B cell (primary cell): Measurements from ENCODE around the gene KRTAP1-4. TPM values are rescaled to one million over a fixed set of nuclear protein-coding genes. Genes with fewer than 3 reads are reported as not detected.
"Not testable (repeated sequence)": the region's sequence is repeated elsewhere in the genome, so short reads cannot be mapped to it uniquely, and the experiment has no call there.

Experiments used
- ATAC-seq: fragments of 200-7000 bp; cut with Tn5 transposase; one replicate; pipeline ENCODE4 v1.10.0; 2021; ENCODE audit warnings: low read depth, mild to moderate bottlenecking, moderate number of reproducible peaks, moderate library complexity
- CTCF ChIA-PET: fragments of 350-600 bp; sonication (Branson Sonifier 250); formaldehyde crosslinking; loops from one replicate; lab custom pipeline; 2021; ENCODE audit warnings: antibody characterized with exemption, inconsistent platforms; lab: Charles Lee
- POLR2A ChIA-PET: fragments of 350-600 bp; sonication (Branson Sonifier 250); formaldehyde crosslinking; loops from one replicate; lab custom pipeline; 2021; ENCODE audit warnings: antibody characterized with exemption; lab: Charles Lee
- DNase-seq: peaks from one replicate; pipeline ENCODE4 v3.0.0; 2013
- H2AFZ ChIP-seq: 2 replicates; pipeline ENCODE4 v1.6.1; 2012; ENCODE audit warnings: mild to moderate bottlenecking, low read depth, low read length; ENCODE audit not compliant: insufficient read depth, poor library complexity, severe bottlenecking
- H3K27ac ChIP-seq, 2 donors: 1 replicate in 1 of 2; 2 replicates in 1 of 2; pipeline ENCODE4 v1.5.1; 2012 to 2013; ENCODE audit warnings: low read length in 2 of 2, mild to moderate bottlenecking in 2 of 2, moderate library complexity in 1 of 2
- H3K27me3 ChIP-seq, 4 experiments: fragments of 200-600 bp in 1 of 4; sonication (generic) in 1 of 4; replicated peaks in 1 of 4; 1 replicate in 2 of 4; 2 replicates in 2 of 4; pipeline versions ENCODE4 v1.6.1 to v1.7.0; 2013 to 2016; ENCODE audit warnings: low read length in 3 of 4, mild to moderate bottlenecking in 2 of 4, mixed read lengths in 1 of 4, moderate library complexity in 1 of 4; ENCODE audit not compliant: insufficient read depth in 4 of 4, control insufficient read depth in 3 of 4; ENCODE audit errors: control extremely low read depth in 1 of 4
- H3K36me3 ChIP-seq, 2 experiments: replicated peaks in 1 of 2; 1 replicate in 1 of 2; 2 replicates in 1 of 2; pipeline versions ENCODE4 v1.6.1 to v1.7.1; 2013; ENCODE audit warnings: low read length in 1 of 2; ENCODE audit not compliant: insufficient read depth in 2 of 2, control insufficient read depth in 1 of 2; ENCODE audit errors: control extremely low read depth in 1 of 2, extremely low read depth in 1 of 2
- H3K4me1 ChIP-seq, 2 donors: fragments of 200-600 bp in 1 of 2; sonication (generic) in 1 of 2; 1 replicate in 1 of 2; 2 replicates in 1 of 2; pipeline versions ENCODE4 v1.5.1 to v1.6.1; 2013 to 2017; ENCODE audit warnings: low read length in 2 of 2; ENCODE audit not compliant: control insufficient read depth in 2 of 2, insufficient read depth in 2 of 2
- H3K4me2 ChIP-seq: replicated peaks from 2 replicates; pipeline ENCODE3; 2012; ENCODE audit warnings: mild to moderate bottlenecking, low read depth, low read length; ENCODE audit not compliant: poor library complexity, severe bottlenecking
- H3K4me3 ChIP-seq, 5 experiments: fragments of 200-600 bp in 1 of 5; sonication (generic) in 1 of 5; 1 replicate in 3 of 5; 2 replicates in 2 of 5; pipeline versions ENCODE4 v1.5.1 to v1.7.0; 2011 to 2016; ENCODE audit warnings: low read length in 4 of 5, mild to moderate bottlenecking in 4 of 5, low read depth in 2 of 5, control low read depth in 1 of 5, moderate library complexity in 1 of 5; ENCODE audit not compliant: insufficient read depth in 1 of 5; ENCODE audit errors: control extremely low read depth in 1 of 5, extremely low read depth in 1 of 5
- H3K79me2 ChIP-seq: fragments of 200-600 bp; sonication (generic); one replicate; pipeline ENCODE4 v1.6.0; 2016; ENCODE audit warnings: low read length; ENCODE audit not compliant: control insufficient read depth, insufficient read depth
- H3K9ac ChIP-seq: fragments of 200-600 bp; sonication (generic); 2 replicates; pipeline ENCODE4 v1.6.1; 2017; ENCODE audit warnings: mild to moderate bottlenecking, low read length, moderate library complexity
- H3K9me3 ChIP-seq, 3 donors: one replicate each; pipeline versions ENCODE4 v1.6.1 to v1.7.1; 2013; ENCODE audit warnings: low read length in 2 of 3; ENCODE audit not compliant: control insufficient read depth in 2 of 3, insufficient read depth in 1 of 3; ENCODE audit errors: control extremely low read depth in 1 of 3
- H4K20me1 ChIP-seq: 2 replicates; pipeline ENCODE4 v1.6.0; 2012; ENCODE audit warnings: mild to moderate bottlenecking, low read length; ENCODE audit not compliant: insufficient read depth, control insufficient read depth, poor library complexity, severe bottlenecking
- H3K27ac Mint-ChIP-seq: one replicate; pipeline ENCODE4 v1.8.0; 2021; ENCODE audit warnings: mixed read lengths
- H3K27me3 Mint-ChIP-seq: one replicate; pipeline ENCODE4 v1.8.0; 2021; ENCODE audit warnings: mixed read lengths
- H3K4me1 Mint-ChIP-seq: one replicate; pipeline ENCODE4 v1.8.0; 2021; ENCODE audit warnings: mixed read lengths
- H3K4me3 Mint-ChIP-seq: one replicate; pipeline ENCODE4 v1.8.0; 2021; ENCODE audit warnings: mixed read lengths
- H3K9me3 Mint-ChIP-seq: one replicate; pipeline ENCODE4 v1.8.0; 2022; ENCODE audit warnings: mixed read lengths; ENCODE audit not compliant: insufficient read depth
- CTCF ChIP-seq: fragments of 200-600 bp; IDR thresholded peaks from one replicate; pipeline ENCODE4 v1.8.0; 2022; ENCODE audit warnings: antibody characterized with exemption, mild to moderate bottlenecking
- EZH2 ChIP-seq: IDR thresholded peaks from 2 replicates; pipeline ENCODE4 v1.6.1; 2012; ENCODE audit warnings: borderline replicate concordance, low read depth, mild to moderate bottlenecking, moderate library complexity, low read length; ENCODE audit not compliant: insufficient read depth, poor library complexity, severe bottlenecking
- WGBS: methylation state at CpG from one replicate; pipeline ENCODE4 v1.1.5; 2013; ENCODE audit warnings: missing lambda C conversion rate; ENCODE audit not compliant: insufficient coverage; 5-methylcytosine and 5-hydroxymethylcytosine counted together
- intact Hi-C: fragments of 100-400 bp; cut with micrococcal nuclease; formaldehyde crosslinking; loops from one replicate; pipeline ENCODE4 v1.10.0; 2022
- polyA plus RNA-seq: library from polyadenylated mRNA; depleted of rRNA; stranded (reverse); fragments of >200 nt; gene quantifications from 2 replicates; pipeline ENCODE4 v1.2.3, GENCODE V29; 2012
- total RNA-seq, 2 donors: library from RNA; stranded (reverse); fragments of 120-200 nt in 1 of 2; gene quantifications; 1 replicate in 1 of 2; 2 replicates in 1 of 2; pipeline versions ENCODE4 v1.2.3 to v1.2.4, GENCODE V29; 2013 to 2022

The KRTAP1-4 gene
- total and polyA plus RNA-seq, 2 donors (not counting 1 experiment from before 2014, with no cell fraction given), result not detected

- DNase-seq (no peak), ATAC-seq (no peak)
- no CpG with 5 or more reads among the region's 1 CpG for WGBS
- H4K20me1 ChIP-seq, result no peaks in the 10 kb centered on the region
- TF ChIP-seq EZH2 (no peak), CTCF (no peak)
- H3K4me2 ChIP-seq, result no peak overlapping the region
- H3K27me3 ChIP-seq, result peaks cover 0 to 6% (median 0%) of the 10 kb centered on the region in 4 experiments
- no peak overlapping the region for H3K27ac ChIP-seq
- peaks cover 52% of the 10 kb centered on the region for H3K27me3 Mint-ChIP-seq
- H3K4me1 Mint-ChIP-seq, result peaks cover 2% of the 10 kb centered on the region
- no peak overlapping the region for H3K4me3 ChIP-seq
- CTCF ChIA-PET, result no interaction called here
- H3K36me3 ChIP-seq, result no peaks in the 10 kb centered on the region
- H3K9me3 Mint-ChIP-seq, result peaks cover 10% of the 10 kb centered on the region
- no peaks in the 10 kb centered on the region for H3K79me2 ChIP-seq
- no peaks in the 10 kb centered on the region for H3K4me1 ChIP-seq
- no peak overlapping the region for H3K4me3 Mint-ChIP-seq
- intact Hi-C loops, result no loop called here
- H3K9ac ChIP-seq, result no peak overlapping the region
- peaks cover 0 to 4% (median 2%) of the 10 kb centered on the region in 3 donors for H3K9me3 ChIP-seq
- no peak overlapping the region for H3K27ac Mint-ChIP-seq
- H2AFZ ChIP-seq, result no peak overlapping the region
- POLR2A ChIA-PET, result no interaction called here
These were observed 13.0 kb upstream of the KRTAP1-4 start for GRCh38 chr17:41042953-41043352.

- ATAC-seq, POLR2A ChIA-PET, intact Hi-C loops, H3K4me3 Mint-ChIP-seq, H3K27ac Mint-ChIP-seq, H3K4me1 ChIP-seq, H3K4me1 Mint-ChIP-seq, H3K79me2 ChIP-seq, H3K4me2 ChIP-seq, DNase-seq, CTCF ChIA-PET, H3K27ac ChIP-seq, H3K27me3 ChIP-seq, H3K9ac ChIP-seq, H3K36me3 ChIP-seq, H3K4me3 ChIP-seq, H3K9me3 Mint-ChIP-seq, H2AFZ ChIP-seq, H3K9me3 ChIP-seq, H4K20me1 ChIP-seq: not testable (repeated sequence)
- H3K27me3 Mint-ChIP-seq, result peaks cover 45% of the 10 kb centered on the region
- WGBS, result 84% methylated on average over 8 of the region's 14 CpGs
These were observed 11.0 kb upstream of the KRTAP1-4 start, which contains the start of gene KRTAP1-1 for GRCh38 chr17:41040783-41041571. Gene KRTAP1-1, minus strand, starts transcription at chr17:41041450. Its CDS starts 53 bp downstream, at chr17:41041397.
